Myocyte (in vitro differentiated cells): Measurements from ENCODE around the gene COLGALT1. TPM values are rescaled to one million over a fixed set of nuclear protein-coding genes. Genes with fewer than 3 reads are reported as not detected.

ENCODE experiments used
- DNase-seq: peaks from one replicate; pipeline ENCODE4 v3.0.0-alpha.2; 2012; ENCODE audit warnings: low read depth
- total RNA-seq: library from RNA; depleted of rRNA; stranded (reverse); fragments of >200 nt; gene quantifications from 2 replicates; pipeline ENCODE4 v1.2.3, GENCODE V29; 2014

The COLGALT1 gene
- total RNA-seq, 1 donor from 2014 or later = 92.8 TPM

DNA sequence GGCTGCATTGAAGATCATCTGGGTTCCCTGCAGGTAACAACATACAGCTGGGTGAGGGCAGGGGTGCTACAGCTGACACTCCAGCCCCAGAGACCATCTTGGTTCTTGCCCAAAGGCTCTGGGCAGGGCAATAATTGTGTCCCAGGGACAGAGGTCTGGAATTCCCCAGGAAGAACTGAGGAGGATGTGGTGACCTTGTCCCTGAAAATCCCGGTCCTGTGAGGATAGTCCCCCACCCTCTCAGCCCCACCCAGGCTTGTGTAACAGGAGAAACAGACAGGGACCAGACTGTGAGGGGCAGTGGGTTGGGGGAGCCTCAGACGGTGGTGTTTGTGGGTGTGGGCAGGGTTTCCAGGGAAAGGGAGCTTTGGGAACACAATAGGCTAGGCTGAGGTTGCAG, 63.5 kb downstream of the COLGALT1 start:
- no peak for DNase-seq

DNA sequence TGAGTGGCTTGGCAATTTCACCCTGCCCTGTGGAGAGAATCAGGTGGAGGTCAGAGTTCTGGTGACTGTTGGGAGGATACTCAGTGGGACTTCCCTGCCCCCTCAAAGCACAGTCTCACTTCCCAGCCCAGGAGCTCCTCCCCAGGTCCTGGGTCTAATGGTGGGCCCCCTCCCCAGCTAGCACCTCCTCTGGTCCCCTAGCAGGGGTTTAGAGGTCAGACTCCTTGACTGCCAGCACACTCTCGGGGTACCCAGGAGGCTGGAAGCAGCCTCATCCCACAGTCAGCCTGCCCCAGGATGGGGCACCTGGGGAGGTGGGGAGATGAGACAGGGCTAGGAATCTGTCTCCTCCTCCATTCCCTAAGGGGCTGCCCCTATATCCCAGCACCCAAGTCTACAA, 65.2 kb downstream of the COLGALT1 start:
- DNase-seq = no peak

DNA sequence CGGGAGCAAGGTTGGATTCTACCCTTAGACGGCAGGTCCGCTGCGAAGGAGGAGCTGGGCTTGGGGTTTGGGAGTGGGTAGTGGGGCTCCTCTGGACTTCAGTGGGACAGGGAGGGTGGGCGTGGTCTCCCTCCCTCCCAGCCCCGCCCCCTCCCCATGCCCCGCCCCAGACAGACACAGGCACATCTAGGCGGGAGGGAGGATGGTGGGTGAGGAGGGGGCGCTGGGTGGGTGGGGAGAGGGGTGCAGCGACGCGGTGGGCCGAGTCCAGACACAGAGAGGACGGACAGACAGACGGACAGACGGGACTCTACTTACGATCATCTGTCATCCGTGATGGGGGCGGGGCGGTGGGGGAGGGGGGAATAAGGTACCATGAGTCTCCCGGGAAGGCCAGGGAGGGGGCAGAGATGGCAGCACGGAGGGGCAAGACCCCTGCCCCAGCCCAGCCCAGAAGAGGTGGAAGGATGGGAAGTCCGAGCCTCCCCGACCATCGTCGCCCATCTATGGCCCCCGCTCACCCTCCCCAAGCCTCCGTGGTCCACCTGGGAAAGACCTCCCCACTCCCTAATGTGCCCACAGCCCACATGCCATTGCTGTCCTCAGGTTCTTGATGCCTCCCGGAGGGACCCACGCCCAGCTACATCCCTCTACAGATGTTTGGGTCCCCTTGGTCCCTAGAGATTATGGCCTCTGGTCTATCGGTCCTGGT, 67.9 kb downstream of the COLGALT1 start:
- no peak for DNase-seq

DNA sequence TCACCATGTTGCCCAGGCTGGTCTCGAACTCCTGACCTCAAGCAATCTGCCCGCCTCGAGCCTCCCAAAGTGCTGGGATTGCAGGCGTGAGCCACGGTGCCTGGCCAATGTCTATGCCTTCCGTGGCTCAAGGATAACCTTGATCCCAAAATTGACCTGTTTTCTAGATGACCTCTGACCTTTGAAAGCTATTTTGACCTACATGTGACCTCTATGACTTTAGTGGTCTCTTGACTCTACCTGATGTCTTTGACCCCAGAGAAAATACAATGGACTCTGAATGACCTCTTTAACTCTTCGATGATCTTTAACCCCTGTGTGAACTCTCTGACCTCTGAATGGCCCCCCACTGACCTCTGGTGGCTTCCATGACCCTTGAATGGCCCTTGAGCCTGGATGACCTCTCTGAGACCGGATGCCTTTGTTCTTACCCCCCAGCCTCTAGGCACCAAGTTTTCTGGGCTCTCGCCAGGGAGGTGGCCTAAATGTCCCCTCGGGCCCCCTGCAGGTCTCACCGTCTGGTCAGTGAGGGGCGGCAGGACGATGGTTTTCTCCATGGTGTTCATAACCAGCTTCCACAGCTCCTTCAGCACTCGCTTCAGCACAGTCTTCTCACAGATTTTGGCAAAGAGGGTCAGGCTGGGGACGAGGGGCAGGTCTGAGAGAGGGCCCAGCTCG, 69.0 kb downstream of the COLGALT1 start:
- DNase-seq = no peak

DNA sequence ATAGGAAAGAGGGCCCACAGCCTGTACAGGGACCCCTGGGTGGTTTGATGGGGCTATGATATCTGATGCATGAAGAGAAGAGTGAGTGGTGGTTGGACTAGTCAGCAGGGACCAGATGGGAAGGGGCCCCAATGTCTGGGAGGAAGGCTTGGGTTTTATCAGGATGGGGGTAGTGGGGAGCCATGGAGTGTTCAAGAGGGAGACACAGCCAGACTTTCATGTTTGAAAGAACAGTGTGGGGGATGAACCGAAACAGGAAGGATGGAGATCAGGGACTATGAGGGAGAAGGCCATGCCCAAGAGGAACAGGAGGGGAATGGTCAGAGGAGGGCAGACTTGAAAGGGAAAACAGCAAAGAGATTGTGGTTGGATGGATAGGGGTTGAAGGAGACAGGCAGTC, 69.6 kb downstream of the COLGALT1 start:
- no peak for DNase-seq

DNA sequence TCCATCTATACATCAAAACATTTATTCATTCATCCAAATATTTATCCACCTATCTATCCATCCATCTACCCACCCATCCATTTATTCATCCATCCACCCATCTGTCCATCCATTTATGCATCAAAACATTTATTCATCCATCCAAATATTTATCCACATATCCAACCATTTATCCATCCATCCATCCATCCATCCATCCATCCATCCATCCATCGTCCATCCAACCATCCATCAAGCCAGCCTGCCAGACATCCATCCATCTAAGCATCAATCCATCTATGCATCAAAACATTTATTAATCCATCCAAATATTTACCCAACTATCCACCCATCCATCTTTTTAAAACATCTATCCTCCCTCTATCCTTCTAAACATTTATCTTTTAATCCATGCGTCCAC, 70.5 kb downstream of the COLGALT1 start:
- DNase-seq = no peak

DNA sequence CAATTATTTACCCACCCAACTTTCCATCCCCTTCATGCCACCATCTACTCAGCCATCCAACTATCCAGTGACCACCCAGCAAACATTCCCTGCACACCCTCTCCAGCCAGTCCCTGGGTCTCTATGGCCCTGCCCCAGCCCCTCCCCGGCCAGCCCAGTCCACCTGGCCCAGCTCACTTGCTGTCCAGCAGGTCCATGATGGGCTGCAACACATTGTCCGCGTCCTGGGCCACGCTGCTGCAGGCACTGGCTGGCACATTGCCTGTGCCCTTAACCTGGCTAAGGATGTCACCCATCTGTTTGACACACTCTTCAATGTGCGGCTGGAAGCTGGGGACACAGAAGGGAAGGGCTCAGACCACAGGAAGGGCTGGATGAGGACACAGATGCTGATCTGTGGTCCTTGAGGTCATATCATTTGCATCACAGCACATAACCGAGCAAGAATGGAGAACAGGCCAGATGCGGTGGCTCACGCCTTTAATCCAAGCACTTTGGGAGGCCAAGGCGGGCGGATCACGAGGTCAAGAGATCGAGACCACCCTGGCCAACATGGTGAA, 71.1 kb downstream of the COLGALT1 start:
- DNase-seq = no peak

DNA sequence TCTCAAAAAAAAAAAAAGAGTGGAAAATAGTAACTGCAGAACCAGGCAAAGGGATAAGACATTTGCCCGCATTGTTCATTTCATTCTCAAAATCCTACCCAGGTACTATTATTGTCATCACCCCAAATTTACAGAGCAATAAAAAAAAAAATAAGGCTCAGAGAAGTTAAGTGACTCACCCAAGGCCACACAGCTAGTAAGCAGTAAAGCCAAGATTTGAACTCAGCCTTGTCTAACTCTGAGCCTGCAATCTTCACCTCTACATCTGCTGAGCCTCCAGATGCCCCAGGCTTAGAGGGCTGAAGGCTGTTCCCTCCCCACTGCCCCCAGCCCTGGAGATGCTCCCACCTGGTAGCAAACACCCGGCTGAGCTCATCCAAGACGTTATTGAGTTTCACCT, 71.7 kb downstream of the COLGALT1 start:
- no peak for DNase-seq

DNA sequence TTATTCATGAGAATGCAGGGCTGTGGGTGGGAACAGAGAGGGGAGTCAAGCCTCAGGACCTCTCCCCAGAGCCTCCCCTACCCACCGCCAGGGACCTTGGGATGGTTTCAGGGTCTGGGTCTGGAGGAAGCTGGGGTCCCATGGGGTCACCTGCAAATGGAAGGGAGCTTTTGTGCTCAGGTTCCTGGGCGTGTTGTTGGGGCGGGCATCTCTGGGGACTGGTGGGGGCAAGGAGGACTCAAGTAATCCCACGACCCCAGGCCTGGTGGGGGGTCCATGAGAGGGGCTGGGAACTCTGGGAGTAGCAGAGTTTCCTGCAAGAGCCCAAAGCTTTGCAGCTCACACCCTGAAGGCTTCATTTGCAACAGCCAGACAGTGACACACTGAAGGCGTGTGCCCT, 72.5 kb downstream of the COLGALT1 start:
- DNase-seq = no peak

DNA sequence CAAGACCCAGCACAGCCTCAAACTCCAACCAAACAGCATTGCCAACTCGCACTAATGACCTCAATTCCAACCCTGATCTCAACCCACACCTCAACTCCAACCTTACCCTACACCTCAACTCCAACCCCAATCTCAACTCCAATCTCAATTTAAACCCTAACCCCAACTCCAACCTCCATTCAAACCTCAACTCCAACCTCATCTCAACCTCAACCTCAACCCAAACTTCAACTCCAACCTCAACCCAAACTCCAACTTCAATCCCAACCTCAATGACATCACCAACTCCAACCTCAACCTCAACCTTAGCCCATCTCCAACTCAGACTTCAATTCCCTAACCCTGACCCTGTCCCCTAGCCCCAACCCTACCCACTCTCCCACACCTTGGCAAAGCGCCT, 74.3 kb downstream of the COLGALT1 start:
- DNase-seq = no peak

DNA sequence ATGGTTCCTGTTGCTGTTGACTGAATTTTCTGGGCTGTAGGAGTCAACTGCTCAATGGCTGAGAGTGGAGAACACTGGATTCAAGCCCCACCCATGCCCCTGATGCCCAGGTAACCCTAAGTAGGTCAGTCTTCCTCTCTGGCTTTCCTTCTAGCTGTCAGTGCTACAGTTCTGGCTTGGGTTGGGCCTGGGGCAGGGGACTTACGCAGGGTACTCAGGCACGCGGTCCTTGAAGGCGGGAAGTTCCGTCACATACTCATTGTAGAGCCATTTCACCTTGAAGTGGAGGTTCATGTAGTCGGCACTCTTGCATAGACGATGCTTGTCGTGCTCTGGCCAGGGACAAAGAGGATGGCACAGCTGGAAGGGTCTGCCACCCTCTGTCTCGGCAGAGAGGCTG, 77.1 kb downstream of the COLGALT1 start:
- DNase-seq = no peak

Other genes starting within 250 kb of the COLGALT1 start
- 55.7 and 87.2 TPM in 2 replicates for gene MRPL34, start 249.8 kb upstream of the COLGALT1 start, total RNA-seq
- gene DDA1, start 246.1 kb upstream of the COLGALT1 start, total RNA-seq = 26.2 and 34.5 TPM in 2 replicates
- 8.3 and 8.7 TPM in 2 replicates for gene ANO8, start 220.8 kb upstream of the COLGALT1 start, total RNA-seq
- gene GTPBP3, start 218.1 kb upstream of the COLGALT1 start, total RNA-seq = 19.3 and 20.2 TPM in 2 replicates
- gene PLVAP, start 178.3 kb upstream of the COLGALT1 start, total RNA-seq = 0.43 TPM in 1 of 2 replicates, not detected in the other
- gene CCDC194, start 161.5 kb upstream of the COLGALT1 start, total RNA-seq = not detected in 2 replicates
- gene BST2, start 150.0 kb upstream of the COLGALT1 start, total RNA-seq = 0.57 and 0.62 TPM in 2 replicates
- 53.3 and 71.6 TPM in 2 replicates for gene MVB12A, start 135.6 kb upstream of the COLGALT1 start, total RNA-seq
- gene TMEM221, start 107.0 kb upstream of the COLGALT1 start, total RNA-seq = 0.31 and 2.6 TPM in 2 replicates
- not detected in 2 replicates for gene NXNL1, start 94.7 kb upstream of the COLGALT1 start, total RNA-seq
- 35.8 and 41.3 TPM in 2 replicates for gene SLC27A1, start 85.1 kb upstream of the COLGALT1 start, total RNA-seq
- gene PGLS, start 44.0 kb upstream of the COLGALT1 start, total RNA-seq = 60.5 and 75.0 TPM in 2 replicates
- 0.03 and 0.05 TPM in 2 replicates for gene UNC13A, start 132.7 kb downstream of the COLGALT1 start, total RNA-seq
- gene MAP1S, start 163.8 kb downstream of the COLGALT1 start, total RNA-seq = 20.4 and 24.5 TPM in 2 replicates
- gene FCHO1, start 195.8 kb downstream of the COLGALT1 start, total RNA-seq = 0.05 TPM in 1 of 2 replicates, not detected in the other
- gene B3GNT3, start 239.5 kb downstream of the COLGALT1 start, total RNA-seq = not detected in 2 replicates